Kidney (tissue), 14 donors: ENCODE results near the gene TMEM170A. TPM values are rescaled to one million over a fixed set of nuclear protein-coding genes. Genes with fewer than 3 reads are reported as not detected.
"Not testable (repeated sequence)": the region's sequence is repeated elsewhere in the genome, so short reads cannot be mapped to it uniquely, and the experiment has no call there.

Experiments used
- DNase-seq, 5 donors: peaks; one replicate each; pipeline ENCODE4 v3.0.0-alpha.2; 2013 to 2020
- FAIRE-seq: peaks from 2 replicates; lab custom pipeline; 2012; peaks lifted over from hg19 to GRCh38; lab: Jason Lieb, UNC
- H3K27ac ChIP-seq, 2 donors: one replicate each; pipeline ENCODE4 v1.7.0; 2013; ENCODE audit warnings: low read depth in 2 of 2, low read length in 2 of 2, inconsistent platforms in 1 of 2
- H3K27me3 ChIP-seq: one replicate; pipeline ENCODE4 v1.7.1; 2013; ENCODE audit warnings: low read length, inconsistent platforms; ENCODE audit not compliant: control insufficient read depth, insufficient read depth
- H3K36me3 ChIP-seq, 3 donors: one replicate each; pipeline versions ENCODE4 v1.7.0 to v1.7.1; 2013; ENCODE audit warnings: low read length in 3 of 3, control low read depth in 1 of 3, inconsistent platforms in 1 of 3; ENCODE audit not compliant: insufficient read depth in 3 of 3, control insufficient read depth in 2 of 3
- H3K4me1 ChIP-seq, 3 donors: one replicate each; pipeline versions ENCODE4 v1.7.0 to v1.7.1; 2013; ENCODE audit warnings: low read length in 3 of 3, inconsistent platforms in 1 of 3, low read depth in 1 of 3; ENCODE audit not compliant: control insufficient read depth in 2 of 3, insufficient read depth in 2 of 3
- H3K4me3 ChIP-seq, 3 donors: one replicate each; pipeline versions ENCODE4 v1.7.0 to v1.8.1; 2013; ENCODE audit warnings: low read length in 3 of 3, control low read depth in 1 of 3, inconsistent platforms in 1 of 3
- H3K9ac ChIP-seq, 3 donors: one replicate each; pipeline versions ENCODE4 v1.7.0 to v1.7.1; 2013; ENCODE audit warnings: low read length in 3 of 3, control low read depth in 1 of 3, inconsistent platforms in 1 of 3
- H3K9me3 ChIP-seq, 3 donors: one replicate each; pipeline versions ENCODE4 v1.7.0 to v1.7.1; 2013; ENCODE audit warnings: low read length in 3 of 3, control low read depth in 1 of 3, inconsistent platforms in 1 of 3; ENCODE audit not compliant: control insufficient read depth in 2 of 3, insufficient read depth in 1 of 3
- CTCF ChIP-seq: IDR thresholded peaks from 3 replicates; pipeline ENCODE4 v1.5.1; 2012; ENCODE audit warnings: mild to moderate bottlenecking, moderate library complexity, borderline replicate concordance; ENCODE audit not compliant: insufficient read depth; ENCODE audit errors: extremely low read depth
- intact Hi-C: fragments of 100-400 bp; cut with DNase I; formaldehyde crosslinking; loops from one replicate; pipeline ENCODE4 v1.11.1; 2022
- polyA plus RNA-seq: library from polyadenylated mRNA; stranded (reverse); fragments of 350-450 nt; fragmentation: Illumina TruSeq; extraction: RNeasy Lipid Tissue Mini Kit (QIAGEN cat#74804); gene quantifications from one replicate; pipeline ENCODE4 v1.2.3, GENCODE V29; 2014; ENCODE audit warnings: low read depth, low replicate concordance; ENCODE audit not compliant: insufficient read depth
- total RNA-seq: library from RNA; stranded (reverse); fragmentation: NEBNext Ultra II Directional; extraction: Animal tissue kit (Norgen Biotek cat#: 25700); gene quantifications from one replicate; pipeline ENCODE4 v1.2.1, GENCODE V29; 2021
- donor health status: control.
- donor health status: control.
- donor health status: control.
- donor health status: control.
- donor health status: control.
- donor health status: DM: yes; HTN: yes; CAD: no.
- donor health status: Normal renal cell carcinoma (clear cell type).

The TMEM170A gene
- total and polyA plus RNA-seq, 2 donors from 2014 or later = 10.2 to 22.8 TPM

DNA sequence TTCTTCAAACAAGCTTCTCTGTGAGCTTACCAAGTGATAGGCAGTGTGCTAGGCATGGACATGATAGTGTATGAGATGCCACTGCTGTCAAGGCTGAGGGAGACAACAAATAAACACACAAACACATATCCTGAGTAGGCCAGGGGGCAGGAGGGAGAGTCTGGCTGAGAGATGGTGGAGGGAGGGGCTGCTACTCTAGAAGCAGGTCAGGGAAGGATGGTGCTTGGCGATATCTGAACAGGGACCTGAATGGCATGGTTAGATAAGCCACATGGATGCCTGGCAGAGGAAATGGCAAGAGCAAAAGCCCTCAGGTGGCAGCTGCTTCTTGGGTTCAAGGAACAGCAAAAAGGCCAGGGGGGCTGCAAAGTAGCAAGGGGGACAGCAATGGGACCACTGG, 39.3 kb upstream of the TMEM170A start:
- no peak overlapping the region for H3K27ac ChIP-seq
- H3K9ac ChIP-seq = no peak overlapping the region
- H3K4me3 ChIP-seq = no peak overlapping the region
- peak in 1 of 5 donors; percentile 22 for DNase-seq
- intact Hi-C loops = no loop called here
- no peaks in the 10 kb centered on the region for H3K36me3 ChIP-seq
- H3K27me3 ChIP-seq = no peaks in the 10 kb centered on the region
- H3K9me3 ChIP-seq = no peaks in the 10 kb centered on the region
- no peak for FAIRE-seq
- no peaks in the 10 kb centered on the region for H3K4me1 ChIP-seq
- TF ChIP-seq CTCF = no peak

DNA sequence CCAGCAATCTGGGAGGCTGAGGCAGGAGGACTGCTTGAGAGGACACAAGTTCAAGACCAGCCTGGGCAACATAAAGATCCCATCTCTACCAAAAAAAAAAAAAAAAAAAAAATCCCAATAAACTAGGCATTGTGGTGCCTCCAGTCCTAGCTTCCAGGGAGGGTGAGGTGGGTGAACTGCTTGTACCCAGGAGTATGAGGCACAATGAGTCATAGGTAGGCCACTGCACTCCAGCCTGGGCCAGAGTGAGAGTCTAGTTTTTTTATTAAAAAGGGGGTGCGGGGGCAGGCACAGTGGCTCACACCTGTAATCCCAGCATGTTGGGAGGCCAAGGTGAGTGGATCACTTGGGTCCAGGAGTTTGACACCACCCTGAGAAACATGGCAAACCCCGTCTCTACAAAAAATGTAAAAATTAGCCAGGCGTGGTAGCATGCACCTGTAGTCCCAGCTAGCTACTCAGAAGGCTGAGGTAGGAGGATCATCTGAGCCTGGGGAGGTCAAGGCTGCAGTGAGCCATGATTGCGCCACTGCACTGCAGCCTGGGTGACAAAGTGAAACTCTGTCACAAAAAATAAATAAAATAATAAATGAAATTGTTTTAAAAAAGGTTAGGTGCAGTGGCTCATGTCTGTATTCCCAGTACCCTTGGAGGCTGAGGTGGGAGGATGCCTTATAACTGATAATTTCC, 38.6 kb upstream of the TMEM170A start:
- Histone ChIP-seq H3K4me3 (no peak overlapping the region), H3K9me3 (no peaks in the 10 kb centered on the region), H3K4me1 (no peaks in the 10 kb centered on the region), H3K9ac (no peak overlapping the region), H3K27me3 (no peaks in the 10 kb centered on the region), H3K36me3 (no peaks in the 10 kb centered on the region), H3K27ac (no peak overlapping the region)
- DNase-seq (peak in 1 of 5 donors; percentile 13), FAIRE-seq (no peak)
- intact Hi-C loops = no loop called here
- no peak for TF ChIP-seq CTCF

DNA sequence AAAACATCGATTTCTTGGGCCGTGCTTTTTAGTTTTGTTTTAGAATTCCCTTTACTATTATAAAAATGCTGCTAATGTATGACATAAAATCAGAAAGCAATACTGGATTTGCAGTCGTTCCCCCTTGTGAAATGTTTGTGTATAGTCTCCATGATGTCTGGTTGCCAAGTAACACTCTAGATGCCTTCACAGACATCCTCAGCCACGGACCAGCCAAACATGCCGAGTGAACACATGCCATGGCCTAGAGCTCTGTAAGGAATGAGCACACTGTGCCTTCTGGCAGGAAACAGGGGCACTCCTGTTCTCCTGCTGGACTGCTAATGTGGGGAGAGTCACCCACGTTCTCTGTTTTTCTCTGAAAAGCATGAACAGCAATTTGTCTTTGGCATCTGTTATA, 37.3 kb upstream of the TMEM170A start:
- intact Hi-C loops, DNase-seq, H3K27ac ChIP-seq, H3K27me3 ChIP-seq, H3K9ac ChIP-seq, H3K4me1 ChIP-seq, H3K4me3 ChIP-seq, H3K36me3 ChIP-seq, H3K9me3 ChIP-seq, FAIRE-seq: not testable (repeated sequence)

- no peaks in the 10 kb centered on the region for H3K4me1 ChIP-seq
- H3K9me3 ChIP-seq = no peaks in the 10 kb centered on the region
- no peaks in the 10 kb centered on the region for H3K27me3 ChIP-seq
- no peaks in the 10 kb centered on the region for H3K36me3 ChIP-seq
- TF ChIP-seq CTCF = no peak
- no peak overlapping the region for H3K9ac ChIP-seq
- FAIRE-seq (no peak), DNase-seq (peak in 1 of 5 donors; percentile 4)
- no peak overlapping the region for H3K27ac ChIP-seq
- no peak overlapping the region for H3K4me3 ChIP-seq
- intact Hi-C loops = no loop called here
Observed at GRCh38 chr16:75501359-75501758, 36.9 kb upstream of the TMEM170A start.

GRCh38 chr16:75498605-75499322, 34.3 kb upstream of the TMEM170A start:
- H3K27me3 ChIP-seq, H3K4me1 ChIP-seq, H3K9me3 ChIP-seq, H3K36me3 ChIP-seq, H3K4me3 ChIP-seq, FAIRE-seq, H3K27ac ChIP-seq, H3K9ac ChIP-seq, intact Hi-C loops: not testable (repeated sequence)
- DNase-seq = peak in 1 of 5 donors; percentile 59
